ENCODE data around the gene PRKG1. TPM values are rescaled to one million over a fixed set of nuclear protein-coding genes. Genes with fewer than 3 reads are reported as not detected.
"Not testable (repeated sequence)": the region's sequence is repeated elsewhere in the genome, so short reads cannot be mapped to it uniquely, and the experiment has no call there.

PRKG1 gene
- total and polyA plus RNA-seq, 2 donors from 2014 or later = 3.6 to 14.8 TPM

GRCh38 chr10:52031771-52032170, 957.5 kb downstream of the PRKG1 start:
- H3K27ac ChIP-seq (ENCODE audit: low read depth in 2 of 2, low read length in 2 of 2) = no peak overlapping the region
- TF ChIP-seq, protein P1, sequence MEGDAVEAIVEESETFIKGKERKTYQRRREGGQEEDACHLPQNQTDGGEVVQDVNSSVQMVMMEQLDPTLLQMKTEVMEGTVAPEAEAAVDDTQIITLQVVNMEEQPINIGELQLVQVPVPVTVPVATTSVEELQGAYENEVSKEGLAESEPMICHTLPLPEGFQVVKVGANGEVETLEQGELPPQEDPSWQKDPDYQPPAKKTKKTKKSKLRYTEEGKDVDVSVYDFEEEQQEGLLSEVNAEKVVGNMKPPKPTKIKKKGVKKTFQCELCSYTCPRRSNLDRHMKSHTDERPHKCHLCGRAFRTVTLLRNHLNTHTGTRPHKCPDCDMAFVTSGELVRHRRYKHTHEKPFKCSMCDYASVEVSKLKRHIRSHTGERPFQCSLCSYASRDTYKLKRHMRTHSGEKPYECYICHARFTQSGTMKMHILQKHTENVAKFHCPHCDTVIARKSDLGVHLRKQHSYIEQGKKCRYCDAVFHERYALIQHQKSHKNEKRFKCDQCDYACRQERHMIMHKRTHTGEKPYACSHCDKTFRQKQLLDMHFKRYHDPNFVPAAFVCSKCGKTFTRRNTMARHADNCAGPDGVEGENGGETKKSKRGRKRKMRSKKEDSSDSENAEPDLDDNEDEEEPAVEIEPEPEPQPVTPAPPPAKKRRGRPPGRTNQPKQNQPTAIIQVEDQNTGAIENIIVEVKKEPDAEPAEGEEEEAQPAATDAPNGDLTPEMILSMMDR (IDR thresholded peaks at IDR 0.05; ENCODE audit: borderline replicate concordance, extremely low read depth, insufficient read depth) = no peak
- FAIRE-seq (no peak), DNase-seq (no peak)
- H3K9me3 ChIP-seq (ENCODE audit: control insufficient read depth in 2 of 3, insufficient read depth in 1 of 3, low read length in 3 of 3) = no peaks in the 10 kb centered on the region
- no peak overlapping the region for H3K4me3 ChIP-seq (ENCODE audit: low read length in 3 of 3)
- H3K4me1 ChIP-seq (ENCODE audit: control insufficient read depth in 2 of 3, insufficient read depth in 2 of 3, low read depth in 1 of 3, low read length in 3 of 3) = no peaks in the 10 kb centered on the region
- H3K9ac ChIP-seq (ENCODE audit: low read length in 3 of 3) = no peak overlapping the region
- no peaks in the 10 kb centered on the region for H3K36me3 ChIP-seq (ENCODE audit: control insufficient read depth in 2 of 3, insufficient read depth in 3 of 3, low read length in 3 of 3)
- intact Hi-C loops (cut with DNase I) = no loop called here
- no peaks in the 10 kb centered on the region for H3K27me3 ChIP-seq (ENCODE audit: control insufficient read depth, insufficient read depth, low read length)

DNA sequence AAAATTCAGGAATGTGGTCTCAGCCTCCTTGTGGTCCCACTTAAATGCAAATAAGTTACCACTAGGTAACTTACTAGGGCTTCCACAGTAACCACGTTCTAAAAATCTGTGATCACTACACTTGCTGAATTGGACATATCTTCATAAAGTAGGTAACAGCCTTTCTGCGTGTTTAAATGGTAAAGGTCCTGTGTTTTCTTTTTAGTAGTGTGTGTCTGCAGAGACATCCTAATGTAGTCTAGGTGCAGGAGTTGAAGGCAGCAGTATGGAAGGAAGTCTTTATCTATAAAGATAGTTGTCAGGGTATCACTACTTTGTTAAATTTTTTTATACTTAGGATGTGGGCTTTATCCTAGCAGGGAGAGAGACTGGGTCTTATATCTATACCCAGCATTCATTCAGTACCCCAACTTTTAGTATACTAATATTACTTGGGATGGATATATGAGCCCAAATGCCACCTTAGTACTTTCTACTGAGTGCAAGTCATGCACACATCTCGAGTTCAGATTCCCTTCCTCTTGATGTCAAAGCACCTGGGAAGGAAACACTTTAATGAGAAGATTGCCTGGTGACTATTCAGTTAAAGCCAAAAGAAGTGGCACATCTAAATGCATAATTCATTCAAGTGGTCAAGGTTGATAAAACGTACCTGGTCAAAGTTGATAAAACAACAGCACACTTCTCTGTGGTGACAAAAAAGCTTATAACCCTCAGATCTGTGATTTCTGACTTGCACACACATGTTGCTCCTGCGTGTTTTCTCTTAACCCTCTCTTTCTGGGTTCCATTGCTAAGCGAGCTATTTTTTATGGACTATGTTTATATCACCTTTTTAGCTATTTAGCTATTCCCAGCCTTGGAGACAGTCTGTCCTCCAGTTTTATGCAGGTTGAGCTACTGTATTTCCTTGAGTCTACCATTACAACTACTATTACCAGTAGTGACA, 958.7 kb downstream of the PRKG1 start:
- TF ChIP-seq, protein P1 (IDR thresholded peaks at IDR 0.05; ENCODE audit: borderline replicate concordance, extremely low read depth, insufficient read depth) = no peak
- H3K4me3 ChIP-seq (ENCODE audit: low read length in 3 of 3) = no peak overlapping the region
- no peak overlapping the region for H3K9ac ChIP-seq (ENCODE audit: low read length in 3 of 3)
- H3K9me3 ChIP-seq (ENCODE audit: control insufficient read depth in 2 of 3, insufficient read depth in 1 of 3, low read length in 3 of 3) = no peaks in the 10 kb centered on the region
- H3K27ac ChIP-seq (ENCODE audit: low read depth in 2 of 2, low read length in 2 of 2) = no peak overlapping the region
- H3K27me3 ChIP-seq (ENCODE audit: control insufficient read depth, insufficient read depth, low read length) = no peaks in the 10 kb centered on the region
- no peaks in the 10 kb centered on the region for H3K36me3 ChIP-seq (ENCODE audit: control insufficient read depth in 2 of 3, insufficient read depth in 3 of 3, low read length in 3 of 3)
- DNase-seq = no peak
- no peak for FAIRE-seq
- intact Hi-C loops (cut with DNase I) = no loop called here
- H3K4me1 ChIP-seq (ENCODE audit: control insufficient read depth in 2 of 3, insufficient read depth in 2 of 3, low read depth in 1 of 3, low read length in 3 of 3) = no peaks in the 10 kb centered on the region

GRCh38 chr10:52039002-52039793, 964.9 kb downstream of the PRKG1 start:
- H3K27me3 ChIP-seq (ENCODE audit: control insufficient read depth, insufficient read depth, low read length); H3K27ac ChIP-seq (ENCODE audit: low read depth in 2 of 2, low read length in 2 of 2); H3K4me3 ChIP-seq (ENCODE audit: low read length in 3 of 3); H3K9ac ChIP-seq (ENCODE audit: low read length in 3 of 3); H3K9me3 ChIP-seq (ENCODE audit: control insufficient read depth in 2 of 3, insufficient read depth in 1 of 3, low read length in 3 of 3); H3K36me3 ChIP-seq (ENCODE audit: control insufficient read depth in 2 of 3, insufficient read depth in 3 of 3, low read length in 3 of 3); FAIRE-seq; DNase-seq; H3K4me1 ChIP-seq (ENCODE audit: control insufficient read depth in 2 of 3, insufficient read depth in 2 of 3, low read depth in 1 of 3, low read length in 3 of 3); intact Hi-C loops (cut with DNase I): not testable (repeated sequence)

GRCh38 chr10:52040486-52040885, 966.2 kb downstream of the PRKG1 start:
- H3K27ac ChIP-seq (ENCODE audit: low read depth in 2 of 2, low read length in 2 of 2) = no peak overlapping the region
- H3K4me1 ChIP-seq (ENCODE audit: control insufficient read depth in 2 of 3, insufficient read depth in 2 of 3, low read depth in 1 of 3, low read length in 3 of 3) = no peaks in the 10 kb centered on the region
- no peak overlapping the region for H3K9ac ChIP-seq (ENCODE audit: low read length in 3 of 3)
- no peak overlapping the region for H3K4me3 ChIP-seq (ENCODE audit: low read length in 3 of 3)
- TF ChIP-seq, protein P1 (IDR thresholded peaks at IDR 0.05; ENCODE audit: borderline replicate concordance, extremely low read depth, insufficient read depth) = no peak
- intact Hi-C loops (cut with DNase I) = no loop called here
- no peak for DNase-seq
- no peaks in the 10 kb centered on the region for H3K36me3 ChIP-seq (ENCODE audit: control insufficient read depth in 2 of 3, insufficient read depth in 3 of 3, low read length in 3 of 3)
- H3K9me3 ChIP-seq (ENCODE audit: control insufficient read depth in 2 of 3, insufficient read depth in 1 of 3, low read length in 3 of 3) = no peaks in the 10 kb centered on the region
- H3K27me3 ChIP-seq (ENCODE audit: control insufficient read depth, insufficient read depth, low read length) = no peaks in the 10 kb centered on the region
- FAIRE-seq = no peak
